ENCODE measurements around the gene ZAP70.

The ZAP70 gene

GRCh38 chr2:97752342-97753334 is 39.3 kb downstream of the ZAP70 start:
- H3K27ac Mint-ChIP-seq, result peak overlapping the region; percentile 49
- peaks cover 25% of the 10 kb centered on the region for H3K36me3 Mint-ChIP-seq (ENCODE audit: low read depth)
- no peak overlapping the region for H3K4me3 Mint-ChIP-seq
- no peaks in the 10 kb centered on the region for H3K9me3 Mint-ChIP-seq
- no peaks in the 10 kb centered on the region for H3K27me3 Mint-ChIP-seq (ENCODE audit: low read depth, poor library complexity)
- no peak for DNase-seq
- no peak for TF ChIP-seq CTCF (IDR thresholded peaks at IDR 0.05)
- H3K4me1 Mint-ChIP-seq, result peaks cover 64% of the 10 kb centered on the region

GRCh38 chr2:97754690-97755346 is 41.4 kb downstream of the ZAP70 start:
- H3K4me3 Mint-ChIP-seq, result no peak overlapping the region
- peak overlapping the region; percentile 37 for H3K27ac Mint-ChIP-seq
- H3K4me1 Mint-ChIP-seq, result peaks cover 49% of the 10 kb centered on the region
- H3K27me3 Mint-ChIP-seq (ENCODE audit: low read depth, poor library complexity), result no peaks in the 10 kb centered on the region
- peaks cover 41% of the 10 kb centered on the region for H3K36me3 Mint-ChIP-seq (ENCODE audit: low read depth)
- no peak for DNase-seq
- no peak for TF ChIP-seq CTCF (IDR thresholded peaks at IDR 0.05)
- no peaks in the 10 kb centered on the region for H3K9me3 Mint-ChIP-seq

- H3K27ac Mint-ChIP-seq, result peak overlapping the region; percentile 85
- no peaks in the 10 kb centered on the region for H3K9me3 Mint-ChIP-seq
- peaks cover 47% of the 10 kb centered on the region for H3K36me3 Mint-ChIP-seq (ENCODE audit: low read depth)
- TF ChIP-seq CTCF (IDR thresholded peaks at IDR 0.05), result no peak
- H3K4me3 Mint-ChIP-seq, result no peak overlapping the region
- no peaks in the 10 kb centered on the region for H3K27me3 Mint-ChIP-seq (ENCODE audit: low read depth, poor library complexity)
- H3K4me1 Mint-ChIP-seq, result peaks cover 43% of the 10 kb centered on the region
- no peak for DNase-seq
Observed at GRCh38 chr2:97755491-97755890, 42.1 kb downstream of the ZAP70 start.

GRCh38 chr2:97757062-97757461 is 43.7 kb downstream of the ZAP70 start:
- Mint-ChIP-seq H3K4me3 (no peak overlapping the region), H3K36me3 (ENCODE audit: low read depth) (peaks cover 49% of the 10 kb centered on the region), H3K27me3 (ENCODE audit: low read depth, poor library complexity) (no peaks in the 10 kb centered on the region), H3K4me1 (peaks cover 27% of the 10 kb centered on the region), H3K27ac (peak overlapping the region; percentile 85), H3K9me3 (no peaks in the 10 kb centered on the region)
- no peak for DNase-seq
- TF ChIP-seq CTCF (IDR thresholded peaks at IDR 0.05), result no peak

- Mint-ChIP-seq H3K9me3 (no peaks in the 10 kb centered on the region), H3K27ac (no peak overlapping the region), H3K4me3 (no peak overlapping the region), H3K27me3 (ENCODE audit: low read depth, poor library complexity) (no peaks in the 10 kb centered on the region), H3K4me1 (peaks cover 18% of the 10 kb centered on the region), H3K36me3 (ENCODE audit: low read depth) (peaks cover 54% of the 10 kb centered on the region)
- TF ChIP-seq CTCF (IDR thresholded peaks at IDR 0.05), result no peak
- DNase-seq, result no peak
Observed at GRCh38 chr2:97758131-97758705, 44.8 kb downstream of the ZAP70 start.
